Heart right ventricle (tissue), 16 donors: ENCODE measurements around the gene CFAP73. TPM values are rescaled to one million over a fixed set of nuclear protein-coding genes. Genes with fewer than 3 reads are reported as not detected.

Experiments
- ATAC-seq, 8 donors: fragments of 200-7000 bp; cut with Tn5 transposase; one replicate each; pipeline ENCODE4 v1.9.1; 2020; ENCODE audit warnings: mild to moderate bottlenecking in 8 of 8, moderate library complexity in 8 of 8, moderate number of reproducible peaks in 1 of 8
- DNase-seq, 2 donors: peaks; one replicate each; pipeline ENCODE4 v3.0.0-alpha.2; 2020
- H3K27ac ChIP-seq, 10 donors: fragments of 200-600 bp; sonication (generic) in 2 of 10; one replicate each; pipeline versions ENCODE4 v1.5.0 to v1.8.0; 2020 to 2022; ENCODE audit warnings: mild to moderate bottlenecking in 3 of 10
- H3K27me3 ChIP-seq, 7 donors: fragments of 200-600 bp; one replicate each; pipeline ENCODE4 v1.8.0; 2021 to 2022; ENCODE audit warnings: mild to moderate bottlenecking in 2 of 7
- H3K36me3 ChIP-seq, 9 donors: fragments of 200-600 bp; sonication (generic) in 1 of 9; one replicate each; pipeline versions ENCODE4 v1.5.0 to v1.8.0; 2020 to 2022; ENCODE audit warnings: mild to moderate bottlenecking in 2 of 9
- H3K4me1 ChIP-seq, 9 donors: fragments of 200-600 bp; sonication (generic) in 1 of 9; one replicate each; pipeline versions ENCODE4 v1.5.0 to v1.8.0; 2020 to 2022; ENCODE audit warnings: mild to moderate bottlenecking in 4 of 9
- H3K4me3 ChIP-seq, 10 donors: fragments of 200-600 bp; sonication (generic) in 2 of 10; one replicate each; pipeline versions ENCODE4 v1.5.0 to v1.8.0; 2020 to 2022; ENCODE audit warnings: mild to moderate bottlenecking in 7 of 10, moderate library complexity in 2 of 10
- H3K9me3 ChIP-seq, 11 donors: fragments of 200-600 bp in 10 of 11; sonication (generic) in 2 of 11; one replicate each; pipeline versions ENCODE4 v1.5.0 to v1.8.0; 2013 to 2022; ENCODE audit warnings: mild to moderate bottlenecking in 2 of 11, control low read depth in 1 of 11, moderate library complexity in 1 of 11
- WGBS, 2 donors: extraction: QIAGEN DNeasy Blood & Tissue Kit; methylation state at CpG; one replicate each; pipeline ENCODE4 v1.1.7; 2013; ENCODE audit warnings: inconsistent platforms in 1 of 2; 5-methylcytosine and 5-hydroxymethylcytosine counted together
- intact Hi-C, 10 donors: fragments of 100-400 bp; cut with DNase I; formaldehyde crosslinking; loops; one replicate each; pipeline versions ENCODE4 v1.11.1 to v1.14.2; 2022
- polyA plus RNA-seq, 2 donors: library from polyadenylated mRNA; stranded (reverse); fragments of 200-250 nt; gene quantifications; one replicate each; pipeline ENCODE4 v1.2.3, GENCODE V29; 2013
- total RNA-seq, 10 donors: library from RNA; stranded (reverse); fragmentation: NEBNext Ultra II Directional in 3 of 10; extraction: Animal tissue kit (Norgen Biotek cat#: 25700) in 3 of 10; gene quantifications; one replicate each; pipeline versions ENCODE4 v1.2.1 to v1.2.4, GENCODE V29; 2021 to 2023
- TF ChIP-seq, protein P1 (sequence below), 9 donors: fragments of 200-600 bp; sonication (generic) in 2 of 9; IDR thresholded peaks; one replicate each; pipeline versions ENCODE4 v1.5.0 to v1.8.0; 2021 to 2022; ENCODE audit warnings: antibody characterized with exemption in 9 of 9, mild to moderate bottlenecking in 5 of 9, moderate library complexity in 1 of 9
- donor health status: Arrhythmogenic right ventricular cardiomyopathy.
- donor health status: ischemic (EF 13 %, LVEDD 7.1; RV severe dilation, severe dysfunction).
- donor health status: healthy with polysubstance abuse.
- donor health status: DM: no; HTN: yes; CAD: no.
- donor health status: DM: no; HTN: no; CAD: no.
- donor health status: ischemic (EF 25% LVEDD 6.9; RV normal size, moderate dysfunction).
- donor health status: ischemic (EF 25% LVEDD 5.7; RV mildly dilated, moderate dysfunction).
- donor health status: healthy.
- donor health status: DM: yes; HTN: yes; CAD: no.
- donor health status: Ischemic cardiomyopathy.
- donor health status: ischemic (EF 35%, LVEDD 5.7; RV mildly dilated, moderate dysfunction).
- donor health status: nonischemic (EF 11% LVEDD 7.7; RV severe dilation, severe dysfunction).
- donor health status: DM: yes; HTN: yes; CAD: no.
- donor health status: PGD.
- donor health status: ischemic (EF 29% LVEDD 5.4; RV normal size, mild dysfunction).
- donor health status: nonischemic (EF 23%, LVEDD 6.1; RV moderate dilation, normal function).

The CFAP73 gene
- total and polyA plus RNA-seq, 12 donors: 0.10 TPM; not detected in 11

GRCh38 chr12:113174461-113175384 lies 25.2 kb downstream of the CFAP73 start:
- peak; percentile 41 to 85 (median 75) for ATAC-seq
- Histone ChIP-seq H3K4me1 (no peaks in the 10 kb centered on the region), H3K36me3 (peaks cover 9 to 100% (median 72%) of the 10 kb centered on the region in 9 donors), H3K9me3 (peaks cover 0 to 12% (median 0%) of the 10 kb centered on the region in 11 donors), H3K27me3 (no peaks in the 10 kb centered on the region), H3K4me3 (no peak overlapping the region), H3K27ac (no peak overlapping the region)
- TF ChIP-seq, protein P1, sequence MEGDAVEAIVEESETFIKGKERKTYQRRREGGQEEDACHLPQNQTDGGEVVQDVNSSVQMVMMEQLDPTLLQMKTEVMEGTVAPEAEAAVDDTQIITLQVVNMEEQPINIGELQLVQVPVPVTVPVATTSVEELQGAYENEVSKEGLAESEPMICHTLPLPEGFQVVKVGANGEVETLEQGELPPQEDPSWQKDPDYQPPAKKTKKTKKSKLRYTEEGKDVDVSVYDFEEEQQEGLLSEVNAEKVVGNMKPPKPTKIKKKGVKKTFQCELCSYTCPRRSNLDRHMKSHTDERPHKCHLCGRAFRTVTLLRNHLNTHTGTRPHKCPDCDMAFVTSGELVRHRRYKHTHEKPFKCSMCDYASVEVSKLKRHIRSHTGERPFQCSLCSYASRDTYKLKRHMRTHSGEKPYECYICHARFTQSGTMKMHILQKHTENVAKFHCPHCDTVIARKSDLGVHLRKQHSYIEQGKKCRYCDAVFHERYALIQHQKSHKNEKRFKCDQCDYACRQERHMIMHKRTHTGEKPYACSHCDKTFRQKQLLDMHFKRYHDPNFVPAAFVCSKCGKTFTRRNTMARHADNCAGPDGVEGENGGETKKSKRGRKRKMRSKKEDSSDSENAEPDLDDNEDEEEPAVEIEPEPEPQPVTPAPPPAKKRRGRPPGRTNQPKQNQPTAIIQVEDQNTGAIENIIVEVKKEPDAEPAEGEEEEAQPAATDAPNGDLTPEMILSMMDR (IDR thresholded peaks at IDR 0.05): peak; percentile 94 to 99 (median 99)
- intact Hi-C loops: loop anchor here in 8 of 10 donors (1.0 to 10.0 kb wide), 4 partner anchors 126 to 180 kb away; no protein-coding TSS in a partner anchor
- peak; percentile 70 to 79 for DNase-seq
- WGBS, 2 donors: 57 to 60% methylated on average over 32 of the region's 32 CpGs

- Histone ChIP-seq H3K4me3 (no peak overlapping the region), H3K27ac (no peak overlapping the region), H3K4me1 (peaks cover 0 to 12% (median 5%) of the 10 kb centered on the region in 9 donors), H3K9me3 (peaks cover 0 to 12% (median 0%) of the 10 kb centered on the region in 11 donors), H3K27me3 (no peaks in the 10 kb centered on the region), H3K36me3 (peaks cover 3 to 73% (median 47%) of the 10 kb centered on the region in 9 donors)
- DNase-seq: no peak
- TF ChIP-seq, protein P1 (IDR thresholded peaks at IDR 0.05): no peak
- no peak for ATAC-seq
- WGBS, 2 donors: 93 to 95% methylated on average over 14 of the region's 14 CpGs
- intact Hi-C loops: loop anchor here in 1 of 10 donors (10.0 kb wide), 1 partner anchor 184 kb away; no protein-coding TSS in a partner anchor
Observed at GRCh38 chr12:113179023-113179422, 29.5 kb downstream of the CFAP73 start.

DNA sequence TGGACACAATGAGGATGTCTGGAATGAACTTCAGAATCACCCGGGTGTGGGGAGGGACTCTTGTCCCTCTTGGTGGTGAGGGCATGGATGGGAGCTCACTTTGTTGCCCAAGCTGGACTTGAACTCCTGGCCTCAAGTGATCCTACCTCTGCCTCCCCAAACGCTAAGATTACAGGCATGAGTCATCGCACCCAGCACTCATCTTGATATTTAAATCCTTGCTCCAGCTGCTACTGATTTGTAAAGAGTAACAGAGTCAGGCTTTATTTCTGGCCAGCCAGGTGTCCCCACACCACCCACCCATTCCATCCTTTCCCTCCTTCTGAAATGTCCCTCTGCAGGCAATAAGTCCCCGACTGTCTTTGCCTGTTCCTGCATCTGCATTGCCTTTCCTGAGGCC lies 30.8 kb downstream of the CFAP73 start:
- DNase-seq (no peak), ATAC-seq (no peak)
- no peaks in the 10 kb centered on the region for H3K27me3 ChIP-seq
- H3K4me3 ChIP-seq: no peak overlapping the region
- H3K9me3 ChIP-seq: peaks cover 0 to 12% (median 0%) of the 10 kb centered on the region in 11 donors
- H3K27ac ChIP-seq: no peak overlapping the region
- TF ChIP-seq, protein P1 (IDR thresholded peaks at IDR 0.05): no peak
- peaks cover 3 to 59% (median 42%) of the 10 kb centered on the region in 9 donors for H3K36me3 ChIP-seq
- WGBS, 2 donors: 76 to 83% methylated on average over 4 of the region's 4 CpGs
- intact Hi-C loops: no loop called here
- peaks cover 0 to 18% (median 10%) of the 10 kb centered on the region in 9 donors for H3K4me1 ChIP-seq

DNA sequence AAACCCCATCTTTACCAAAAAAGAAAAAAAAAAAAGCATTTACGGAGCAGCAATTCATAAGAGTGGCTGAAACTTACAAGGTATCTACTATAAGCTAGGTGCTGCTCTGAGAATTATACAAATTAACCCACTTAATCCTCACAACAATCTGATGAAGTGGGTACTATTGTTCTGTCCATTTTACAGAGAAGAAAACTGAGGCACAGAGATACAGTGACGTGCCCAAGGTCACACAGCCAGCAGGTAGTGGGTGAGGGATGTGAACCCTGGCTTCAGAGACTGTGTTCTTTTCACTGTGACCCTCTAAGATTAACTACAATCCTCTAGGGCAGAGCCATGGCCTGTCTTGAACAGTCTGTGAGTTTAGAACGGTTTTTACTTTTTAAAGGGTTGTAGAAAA lies 32.5 kb downstream of the CFAP73 start:
- H3K9me3 ChIP-seq: peaks cover 0 to 9% (median 0%) of the 10 kb centered on the region in 11 donors
- WGBS, 2 donors: 90 to 91% methylated on average over 3 of the region's 3 CpGs
- H3K27me3 ChIP-seq: no peaks in the 10 kb centered on the region
- DNase-seq (no peak), ATAC-seq (no peak)
- H3K27ac ChIP-seq: no peak overlapping the region
- H3K4me1 ChIP-seq: peaks cover 3 to 30% (median 22%) of the 10 kb centered on the region in 9 donors
- peaks cover 3 to 47% (median 35%) of the 10 kb centered on the region in 9 donors for H3K36me3 ChIP-seq
- intact Hi-C loops: no loop called here
- TF ChIP-seq, protein P1 (IDR thresholded peaks at IDR 0.05): no peak
- H3K4me3 ChIP-seq: no peak overlapping the region
